ENCODE results near the gene CTXN1. TPM values are rescaled to one million over a fixed set of nuclear protein-coding genes. Genes with fewer than 3 reads are reported as not detected.

CTXN1 gene
- total RNA-seq, 2 experiments from 2014 or later = not detected

GRCh38 chr19:7907122-7907521, 18.8 kb downstream of the CTXN1 start:
- DNase-seq = no peak
- POLR2A ChIA-PET = interaction anchor here (3.8 kb wide), 1 partner anchor 14 kb away, joined by 17 read pairs; the partner anchor contains the start of gene SNAPC2
- Mint-ChIP-seq H3K4me1 (peaks cover 29% of the 10 kb centered on the region), H3K4me3 (no peak overlapping the region), H3K27me3 (no peaks in the 10 kb centered on the region), H3K9me3 (no peaks in the 10 kb centered on the region), H3K27ac (no peak overlapping the region), H3K36me3 (ENCODE audit: low read depth) (peaks cover 31% of the 10 kb centered on the region)
- CTCF ChIA-PET = no interaction called here

GRCh38 chr19:7905859-7906258, 20.1 kb downstream of the CTXN1 start:
- ChIA-PET CTCF (no interaction called here), POLR2A (no interaction called here)
- Mint-ChIP-seq H3K27me3 (no peaks in the 10 kb centered on the region), H3K27ac (no peak overlapping the region), H3K9me3 (no peaks in the 10 kb centered on the region), H3K36me3 (ENCODE audit: low read depth) (peaks cover 23% of the 10 kb centered on the region), H3K4me1 (peaks cover 30% of the 10 kb centered on the region), H3K4me3 (peak overlapping the region; percentile 56)
- no peak for DNase-seq

GRCh38 chr19:7905268-7905667, 20.7 kb downstream of the CTXN1 start:
- POLR2A ChIA-PET = no interaction called here
- H3K4me3 Mint-ChIP-seq = peak overlapping the region; percentile 85

GRCh38 chr19:7904074-7905020, 21.6 kb downstream of the CTXN1 start:
- Mint-ChIP-seq H3K4me3 (peak overlapping the region; percentile 85), H3K4me1 (peaks cover 30% of the 10 kb centered on the region), H3K27ac (peak overlapping the region; percentile 83), H3K27me3 (no peaks in the 10 kb centered on the region), H3K9me3 (no peaks in the 10 kb centered on the region), H3K36me3 (ENCODE audit: low read depth) (peaks cover 17% of the 10 kb centered on the region)
- DNase-seq = peak; percentile 76
- CTCF ChIA-PET = interaction anchor here (0.5 to 2.5 kb wide), 14 partner anchors 14 to 336 kb away, joined by 3 to 24 read pairs (median 4); partner anchors contain the start of genes SNAPC2, TIMM44 and TRAPPC5
- POLR2A ChIA-PET = interaction anchor here (0.7 to 1.6 kb wide), 9 partner anchors 7 to 275 kb away, joined by 3 to 25 read pairs (median 6); partner anchors contain the start of genes PET100, SNAPC2, TIMM44 and XAB2

More at GRCh38 chr19:7905268-7905667, 20.7 kb downstream of the CTXN1 start:
- no peaks in the 10 kb centered on the region for H3K27me3 Mint-ChIP-seq
- H3K4me1 Mint-ChIP-seq = peaks cover 30% of the 10 kb centered on the region
- CTCF ChIA-PET = no interaction called here
- peak overlapping the region; percentile 83 for H3K27ac Mint-ChIP-seq
- DNase-seq = no peak
- H3K9me3 Mint-ChIP-seq = no peaks in the 10 kb centered on the region
- H3K36me3 Mint-ChIP-seq (ENCODE audit: low read depth) = peaks cover 17% of the 10 kb centered on the region

- ChIA-PET POLR2A (interaction anchor here (0.8 to 1.6 kb wide), 8 partner anchors 8 to 274 kb away, joined by 3 to 25 read pairs (median 7); partner anchors contain the start of genes PET100, SNAPC2, TIMM44 and XAB2), CTCF (interaction anchor here (0.5 to 2.5 kb wide), 14 partner anchors 15 to 335 kb away, joined by 3 to 24 read pairs (median 4); partner anchors contain the start of genes SNAPC2, TIMM44 and TRAPPC5)
- no peaks in the 10 kb centered on the region for H3K9me3 Mint-ChIP-seq
- peak within 1 kb of the TSS; percentile 85 for H3K4me3 Mint-ChIP-seq
- H3K27ac Mint-ChIP-seq = peak within 1 kb of the TSS; percentile 89
- peak; percentile 100 for DNase-seq
- peaks cover 30% of the 10 kb centered on the region for H3K4me1 Mint-ChIP-seq
- no peaks in the 10 kb centered on the region for H3K27me3 Mint-ChIP-seq
- peaks cover 17% of the 10 kb centered on the region for H3K36me3 Mint-ChIP-seq (ENCODE audit: low read depth)
Observed at GRCh38 chr19:7903244-7904073, 22.5 kb downstream of the CTXN1 start, which contains the start of gene MAP2K7. Gene MAP2K7 (plus strand): TSS chr19:7903877. CDS start chr19:7903945, 68 bp downstream.

- ChIA-PET CTCF (interaction anchor here (0.8 to 2.5 kb wide), 8 partner anchors 16 to 335 kb away, joined by 3 to 24 read pairs (median 6); partner anchors contain the start of genes SNAPC2, TIMM44 and TRAPPC5), POLR2A (interaction anchor here (0.8 to 1.6 kb wide), 8 partner anchors 9 to 273 kb away, joined by 3 to 25 read pairs (median 7); partner anchors contain the start of genes PET100, SNAPC2, TIMM44 and TRAPPC5)
- Mint-ChIP-seq H3K27ac (peak overlapping the region; percentile 89), H3K4me1 (peaks cover 30% of the 10 kb centered on the region), H3K36me3 (ENCODE audit: low read depth) (peaks cover 17% of the 10 kb centered on the region), H3K9me3 (no peaks in the 10 kb centered on the region), H3K4me3 (peak overlapping the region; percentile 84), H3K27me3 (no peaks in the 10 kb centered on the region)
- DNase-seq = no peak
Observed at GRCh38 chr19:7902796-7903243, 23.1 kb downstream of the CTXN1 start.

GRCh38 chr19:7901337-7901736, 24.6 kb downstream of the CTXN1 start:
- H3K27ac Mint-ChIP-seq = no peak overlapping the region
- ChIA-PET POLR2A (interaction anchor here (0.9 kb wide), 1 partner anchor 19 kb away, joined by 5 read pairs; the partner anchor contains the start of gene SNAPC2), CTCF (interaction anchor here (1.1 to 1.4 kb wide), 4 partner anchors 18 to 333 kb away, joined by 3 to 6 read pairs (median 4); no protein-coding TSS in a partner anchor)
- no peak overlapping the region for H3K4me3 Mint-ChIP-seq
- DNase-seq = no peak
- no peaks in the 10 kb centered on the region for H3K9me3 Mint-ChIP-seq
- H3K36me3 Mint-ChIP-seq (ENCODE audit: low read depth) = peaks cover 17% of the 10 kb centered on the region
- H3K4me1 Mint-ChIP-seq = peaks cover 30% of the 10 kb centered on the region
- H3K27me3 Mint-ChIP-seq = no peaks in the 10 kb centered on the region

GRCh38 chr19:7900931-7901330, 25.0 kb downstream of the CTXN1 start:
- POLR2A ChIA-PET = interaction anchor here (0.8 kb wide), 1 partner anchor 43 kb away, joined by 4 read pairs; the partner anchor contains the start of gene TIMM44
- DNase-seq = no peak
- Mint-ChIP-seq H3K27ac (no peak overlapping the region), H3K27me3 (no peaks in the 10 kb centered on the region), H3K4me1 (peaks cover 27% of the 10 kb centered on the region), H3K36me3 (ENCODE audit: low read depth) (peaks cover 15% of the 10 kb centered on the region), H3K4me3 (no peak overlapping the region), H3K9me3 (no peaks in the 10 kb centered on the region)
- CTCF ChIA-PET = interaction anchor here (1.2 to 1.4 kb wide), 2 partner anchors 17 to 42 kb away, joined by 3 read pairs; partner anchors contain the start of gene TIMM44

GRCh38 chr19:7900401-7900870, 25.5 kb downstream of the CTXN1 start:
- H3K27me3 Mint-ChIP-seq = no peaks in the 10 kb centered on the region
- no peaks in the 10 kb centered on the region for H3K9me3 Mint-ChIP-seq
- H3K36me3 Mint-ChIP-seq (ENCODE audit: low read depth) = peaks cover 11% of the 10 kb centered on the region
- H3K4me3 Mint-ChIP-seq = no peak overlapping the region
- no peak for DNase-seq
- CTCF ChIA-PET = interaction anchor here (0.8 to 1.2 kb wide), 2 partner anchors 25 to 43 kb away, joined by 3 read pairs; partner anchors contain the start of gene TIMM44
- peaks cover 24% of the 10 kb centered on the region for H3K4me1 Mint-ChIP-seq
- POLR2A ChIA-PET = interaction anchor here (0.8 to 1.0 kb wide), 2 partner anchors 16 to 43 kb away, joined by 4 read pairs; partner anchors contain the start of gene TIMM44
- H3K27ac Mint-ChIP-seq = no peak overlapping the region

GRCh38 chr19:7899751-7900378, 26.1 kb downstream of the CTXN1 start:
- Mint-ChIP-seq H3K27me3 (no peaks in the 10 kb centered on the region), H3K27ac (no peak overlapping the region), H3K9me3 (no peaks in the 10 kb centered on the region), H3K36me3 (ENCODE audit: low read depth) (peaks cover 7% of the 10 kb centered on the region), H3K4me1 (peaks cover 19% of the 10 kb centered on the region), H3K4me3 (no peak overlapping the region)
- ChIA-PET POLR2A (interaction anchor here (1.0 kb wide), 1 partner anchor 16 kb away, joined by 4 read pairs; no protein-coding TSS in a partner anchor), CTCF (interaction anchor here (0.8 to 1.2 kb wide), 2 partner anchors 24 to 43 kb away, joined by 3 read pairs; partner anchors contain the start of gene TIMM44)
- DNase-seq = no peak

GRCh38 chr19:7898967-7899366, 27.0 kb downstream of the CTXN1 start:
- H3K27me3 Mint-ChIP-seq = peaks cover 3% of the 10 kb centered on the region
- no peak overlapping the region for H3K4me3 Mint-ChIP-seq
- H3K36me3 Mint-ChIP-seq (ENCODE audit: low read depth) = peaks cover 3% of the 10 kb centered on the region
- no peak for DNase-seq
- H3K4me1 Mint-ChIP-seq = peaks cover 13% of the 10 kb centered on the region
- CTCF ChIA-PET = interaction anchor here (0.6 kb wide), 1 partner anchor 1603 kb away, joined by 3 read pairs; no protein-coding TSS in a partner anchor
- H3K27ac Mint-ChIP-seq = no peak overlapping the region
- H3K9me3 Mint-ChIP-seq = no peaks in the 10 kb centered on the region
- POLR2A ChIA-PET = interaction anchor here (0.7 kb wide), 1 partner anchor 30 kb away, joined by 3 read pairs; no protein-coding TSS in a partner anchor

Measured in activated CD4-positive, alpha-beta memory T cell treated with anti-CD3 and anti-CD28 coated beads, Interleukin-2, amount 10 ng/mL, durations not matched to agents 7 days and 5 days (primary cell).